H7 (cell line): ENCODE measurements around the gene KCTD1. TPM values are rescaled to one million over a fixed set of nuclear protein-coding genes. Genes with fewer than 3 reads are reported as not detected.

Experiments
- DNase-seq: peaks from one replicate; pipeline ENCODE4 v3.0.0; 2012
- H3K27me3 ChIP-seq: 2 replicates; pipeline ENCODE4 v1.6.0; 2011; ENCODE audit warnings: mild to moderate bottlenecking, low read length; ENCODE audit not compliant: control insufficient read depth, insufficient read depth
- H3K36me3 ChIP-seq: replicated peaks from 2 replicates; pipeline ENCODE4 v1.5.1; 2011; ENCODE audit warnings: low read length; ENCODE audit not compliant: control insufficient read depth, insufficient read depth
- H3K4me3 ChIP-seq: 2 replicates; pipeline ENCODE4 v1.5.1; 2011; ENCODE audit warnings: low read depth, mild to moderate bottlenecking, control low read depth, low read length, moderate library complexity; ENCODE audit not compliant: insufficient read depth
- total RNA-seq: library from RNA; depleted of rRNA; stranded (reverse); fragments of >200 nt; shearing (Covaris generic); gene quantifications from 2 replicates; pipeline ENCODE4 v1.2.3, GENCODE V29; 2014; rRNA removed

Gene KCTD1
- total RNA-seq, result 23.8 and 31.0 TPM in 2 replicates

GRCh38 chr18:26548415-26549262 lies at the start of gene KCTD1:
KCTD1 (minus strand) TSS chr18:26548553; CDS start chr18:26548536, 17 bp downstream.
- H3K4me3 ChIP-seq, result peak within 1 kb of the TSS; percentile 60
- peaks cover 70% of the 10 kb centered on the region for H3K27me3 ChIP-seq
- H3K36me3 ChIP-seq, result no peaks in the 10 kb centered on the region
- peak; percentile 91 for DNase-seq

- H3K27me3 ChIP-seq, result no peaks in the 10 kb centered on the region
- no peaks in the 10 kb centered on the region for H3K36me3 ChIP-seq
- DNase-seq, result no peak
- H3K4me3 ChIP-seq, result no peak overlapping the region
Measured at GRCh38 chr18:26593365-26594320, 45.3 kb upstream of the KCTD1 start.

GRCh38 chr18:26584745-26585144 lies 36.4 kb upstream of the KCTD1 start:
- no peak for DNase-seq
- no peak overlapping the region for H3K4me3 ChIP-seq
- H3K27me3 ChIP-seq, result no peaks in the 10 kb centered on the region; the same call in 1 of the 2 replicates

GRCh38 chr18:26579941-26580618 lies 31.7 kb upstream of the KCTD1 start:
- Histone ChIP-seq H3K27me3 (no peaks in the 10 kb centered on the region; the same call in none of the 2 replicates), H3K36me3 (no peaks in the 10 kb centered on the region), H3K4me3 (no peak overlapping the region)
- DNase-seq, result no peak

More at GRCh38 chr18:26584745-26585144, 36.4 kb upstream of the KCTD1 start:
- no peaks in the 10 kb centered on the region for H3K36me3 ChIP-seq

- Histone ChIP-seq H3K27me3 (peaks cover 2% of the 10 kb centered on the region; the same call in 1 of the 2 replicates), H3K4me3 (no peak overlapping the region), H3K36me3 (no peaks in the 10 kb centered on the region)
- DNase-seq, result no peak
Measured at GRCh38 chr18:26575865-26576217, 27.5 kb upstream of the KCTD1 start.

GRCh38 chr18:26574958-26575864 lies 26.9 kb upstream of the KCTD1 start:
- peaks cover 2% of the 10 kb centered on the region; the same call in 1 of the 2 replicates for H3K27me3 ChIP-seq
- peak; percentile 40 for DNase-seq
- H3K4me3 ChIP-seq, result peak overlapping the region; percentile 14; the same call in 1 of the 2 replicates
- H3K36me3 ChIP-seq, result no peaks in the 10 kb centered on the region

- no peak for DNase-seq
- H3K36me3 ChIP-seq, result no peaks in the 10 kb centered on the region
- no peak overlapping the region for H3K4me3 ChIP-seq
- peaks cover 5% of the 10 kb centered on the region for H3K27me3 ChIP-seq
Measured at GRCh38 chr18:26568926-26569665, 20.7 kb upstream of the KCTD1 start.

GRCh38 chr18:26568513-26568912 lies 20.2 kb upstream of the KCTD1 start:
- H3K4me3 ChIP-seq, result no peak overlapping the region
- DNase-seq, result no peak
- no peaks in the 10 kb centered on the region for H3K36me3 ChIP-seq
- peaks cover 6% of the 10 kb centered on the region for H3K27me3 ChIP-seq

GRCh38 chr18:26566874-26567555 lies 18.7 kb upstream of the KCTD1 start:
- Histone ChIP-seq H3K27me3 (peaks cover 6% of the 10 kb centered on the region), H3K36me3 (no peaks in the 10 kb centered on the region), H3K4me3 (no peak overlapping the region)
- DNase-seq, result peak; percentile 44

GRCh38 chr18:26565514-26565913 lies 17.2 kb upstream of the KCTD1 start:
- Histone ChIP-seq H3K27me3 (peaks cover 6% of the 10 kb centered on the region), H3K4me3 (no peak overlapping the region)
- DNase-seq, result no peak

GRCh38 chr18:26563024-26563423 lies 14.7 kb upstream of the KCTD1 start:
- Histone ChIP-seq H3K4me3 (no peak overlapping the region), H3K27me3 (peaks cover 6% of the 10 kb centered on the region), H3K36me3 (no peaks in the 10 kb centered on the region)
- no peak for DNase-seq

More at GRCh38 chr18:26565514-26565913, 17.2 kb upstream of the KCTD1 start:
- H3K36me3 ChIP-seq, result no peaks in the 10 kb centered on the region

- no peak for DNase-seq
Measured at GRCh38 chr18:26562568-26562967, 14.2 kb upstream of the KCTD1 start.

More at GRCh38 chr18:26562568-26562967, 14.2 kb upstream of the KCTD1 start:
- Histone ChIP-seq H3K4me3 (no peak overlapping the region), H3K36me3 (no peaks in the 10 kb centered on the region), H3K27me3 (peaks cover 6% of the 10 kb centered on the region)
